Effector CD8-positive, alpha-beta T cell (primary cell): ENCODE data around the gene PSMD7.
"Not testable (repeated sequence)": the region's sequence is repeated elsewhere in the genome, so short reads cannot be mapped to it uniquely, and the experiment has no call there.

Source experiments
- DNase-seq: peaks from one replicate; lab custom pipeline; 2025; lab: John Stamatoyannopoulos, UW

Gene PSMD7

GRCh38 chr16:74297145-74297665 is 591 bp downstream of the PSMD7 start:
- DNase-seq = no peak

GRCh38 chr16:74298104-74298503 is 1.5 kb downstream of the PSMD7 start:
- no peak for DNase-seq

DNA sequence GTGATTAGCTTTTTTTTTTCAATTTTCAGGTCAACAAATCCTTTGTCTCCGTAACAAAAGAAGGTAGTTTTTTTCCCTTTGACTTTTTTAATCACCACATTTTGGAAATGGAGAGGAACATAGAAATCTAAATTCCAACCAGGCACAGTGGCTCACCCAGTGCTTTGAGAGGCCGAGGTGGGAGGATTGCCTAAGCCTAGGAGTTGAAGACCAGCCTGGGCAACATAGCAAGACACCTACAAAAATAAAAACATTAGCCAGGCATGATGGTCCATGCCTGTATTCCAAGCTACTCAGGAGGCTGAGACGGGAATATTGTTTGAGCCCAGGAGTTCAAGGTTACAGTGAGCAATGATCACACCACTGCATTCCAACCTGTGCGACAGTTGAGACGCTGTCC is 5.7 kb downstream of the PSMD7 start:
- no peak for DNase-seq

DNA sequence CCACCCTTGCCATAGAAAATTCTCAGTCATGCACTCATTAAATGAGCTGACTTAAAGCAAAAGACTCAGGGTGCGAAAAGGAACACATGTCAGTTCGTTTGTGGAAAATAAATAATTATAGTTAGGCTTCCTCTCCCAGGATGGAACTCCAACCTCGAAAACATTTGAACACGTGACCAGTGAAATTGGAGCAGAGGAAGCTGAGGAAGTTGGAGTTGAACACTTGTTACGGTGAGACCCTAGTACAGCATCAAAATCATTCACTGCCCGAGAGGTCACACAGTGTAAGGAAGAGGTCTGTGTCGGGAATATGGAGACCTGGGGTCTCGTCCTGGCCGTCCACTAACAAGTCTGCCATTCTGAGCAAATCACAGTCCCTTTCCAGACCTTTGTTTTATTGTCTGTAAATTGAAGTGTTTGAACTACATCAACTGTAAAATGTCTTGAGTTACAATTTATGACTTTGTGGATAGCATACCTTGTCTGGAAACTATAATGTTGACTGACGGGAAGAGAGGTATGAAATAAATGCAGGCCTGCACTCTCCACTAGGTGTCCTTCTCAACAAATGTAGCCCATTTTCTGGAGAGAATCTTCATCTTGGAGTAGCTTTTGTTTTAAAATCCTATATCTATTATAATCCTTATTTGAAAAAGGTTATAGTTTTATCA is 7.7 kb downstream of the PSMD7 start:
- no peak for DNase-seq

- no peak for DNase-seq
These were observed 8.2 kb downstream of the PSMD7 start for GRCh38 chr16:74304835-74305176.

DNA sequence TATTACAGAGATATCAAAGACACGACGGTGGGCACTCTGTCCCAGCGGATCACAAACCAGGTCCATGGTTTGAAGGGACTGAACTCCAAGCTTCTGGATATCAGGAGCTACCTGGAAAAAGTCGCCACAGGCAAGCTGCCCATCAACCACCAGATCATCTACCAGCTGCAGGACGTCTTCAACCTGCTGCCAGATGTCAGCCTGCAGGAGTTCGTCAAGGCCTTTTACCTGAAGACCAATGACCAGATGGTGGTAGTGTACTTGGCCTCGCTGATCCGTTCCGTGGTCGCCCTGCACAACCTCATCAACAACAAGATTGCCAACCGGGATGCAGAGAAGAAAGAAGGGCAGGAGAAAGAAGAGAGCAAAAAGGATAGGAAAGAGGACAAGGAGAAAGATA is 8.7 kb downstream of the PSMD7 start:
- DNase-seq = no peak

DNA sequence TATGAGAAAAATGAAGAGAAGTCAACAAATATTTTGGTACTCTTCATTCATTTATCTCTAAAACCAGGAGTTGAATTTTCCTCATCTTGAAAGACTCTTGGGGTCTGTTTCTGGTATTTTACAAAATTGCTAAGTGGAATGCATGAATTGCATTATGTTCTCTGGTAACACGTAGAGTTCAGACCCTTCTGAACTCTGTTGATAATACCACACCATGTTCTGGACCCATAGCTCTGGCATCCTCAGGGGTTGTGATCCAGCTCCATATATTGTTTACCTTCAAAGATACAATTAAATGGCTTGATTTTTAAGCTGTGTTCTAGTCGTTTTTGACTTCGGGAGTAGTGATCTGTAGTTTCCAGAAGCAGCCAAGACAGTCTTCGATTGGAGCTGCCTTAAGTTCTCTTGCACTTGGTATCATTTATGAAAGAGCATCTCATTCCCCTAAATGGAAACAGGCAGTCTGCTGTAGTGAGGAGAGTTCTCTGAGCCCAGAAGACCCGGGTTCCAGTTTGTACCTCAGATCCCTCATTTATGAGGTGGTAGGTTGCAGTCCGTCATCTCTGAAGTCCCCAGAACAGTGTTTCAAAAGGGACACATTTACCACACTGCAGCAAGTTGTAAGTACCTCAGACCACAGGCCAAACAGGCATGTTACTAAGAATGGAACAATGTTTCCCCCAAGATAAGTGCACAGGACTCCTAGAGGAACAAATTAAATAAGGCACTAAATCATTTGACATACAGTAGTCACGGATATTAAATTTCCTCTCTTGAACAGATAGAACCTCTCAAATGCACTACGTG is 9.6 kb downstream of the PSMD7 start:
- no peak for DNase-seq

GRCh38 chr16:74307383-74307782 is 10.8 kb downstream of the PSMD7 start:
- no peak for DNase-seq

GRCh38 chr16:74309789-74310781 is 13.5 kb downstream of the PSMD7 start:
- no peak for DNase-seq

- no peak for DNase-seq
These were observed 18.4 kb downstream of the PSMD7 start for GRCh38 chr16:74315059-74315458.

DNA sequence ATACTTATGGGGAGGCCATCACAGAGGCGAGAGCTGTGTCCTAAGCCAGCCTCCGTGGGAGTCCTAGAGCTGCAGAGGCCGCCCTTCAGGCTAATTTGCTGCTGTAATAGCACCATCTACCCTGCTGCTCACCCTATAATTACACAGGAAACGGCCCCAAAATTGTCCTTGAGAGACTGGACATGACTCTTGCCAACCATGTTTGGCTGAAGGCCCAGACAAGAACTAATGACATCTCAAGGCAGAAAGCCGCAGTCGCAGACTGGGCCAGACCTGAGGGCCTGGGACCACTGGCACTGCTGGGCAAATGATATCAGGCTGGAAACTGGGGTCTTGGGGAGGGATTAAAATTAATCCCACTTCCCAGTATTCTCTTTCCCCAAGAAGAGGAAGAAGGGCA is 24.1 kb downstream of the PSMD7 start:
- DNase-seq = no peak

GRCh38 chr16:74321356-74321755 is 24.7 kb downstream of the PSMD7 start:
- DNase-seq = no peak

GRCh38 chr16:74322301-74322710 is 25.7 kb downstream of the PSMD7 start:
- DNase-seq = no peak

- DNase-seq = not testable (repeated sequence)
These were observed 28.2 kb downstream of the PSMD7 start for GRCh38 chr16:74324777-74325176.

GRCh38 chr16:74325641-74326040 is 29.0 kb downstream of the PSMD7 start:
- DNase-seq = no peak

GRCh38 chr16:74328346-74328745 is 31.7 kb downstream of the PSMD7 start:
- not testable (repeated sequence) for DNase-seq

DNA sequence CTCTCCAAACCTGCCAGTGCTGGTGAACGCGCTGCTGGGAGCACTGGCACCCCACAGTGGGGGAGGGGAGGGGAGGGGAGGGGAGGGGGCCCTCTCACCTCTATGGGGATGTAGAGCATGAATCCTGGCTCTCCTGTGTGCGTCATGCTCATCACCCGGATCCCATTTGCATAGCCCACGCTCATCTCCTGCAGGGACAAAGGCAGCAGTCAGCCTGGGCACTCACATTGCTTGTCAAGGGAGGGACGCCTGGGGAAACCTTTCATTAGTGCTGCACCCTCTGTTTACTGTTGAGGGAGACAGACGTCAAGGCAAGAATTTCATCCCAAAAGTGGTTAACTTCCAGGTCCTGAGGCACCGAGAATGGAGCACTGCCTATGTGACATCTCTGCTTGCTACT is 35.9 kb downstream of the PSMD7 start:
- not testable (repeated sequence) for DNase-seq

GRCh38 chr16:74337506-74337905 is 40.9 kb downstream of the PSMD7 start:
- not testable (repeated sequence) for DNase-seq

- not testable (repeated sequence) for DNase-seq
These were observed 42.6 kb downstream of the PSMD7 start for GRCh38 chr16:74339226-74339625.

GRCh38 chr16:74353038-74353437 is 56.4 kb downstream of the PSMD7 start:
- not testable (repeated sequence) for DNase-seq
